ENCODE results near the gene COPS6.
A peak's percentile ranks its signal among the peaks of the same experiment; 100 is the strongest.
"Not testable (repeated sequence)": the region's sequence is repeated elsewhere in the genome, so short reads cannot be mapped to it uniquely, and the experiment has no call there.

The COPS6 gene

GRCh38 chr7:100128637-100128963 is 39.8 kb downstream of the COPS6 start:
- in situ Hi-C loops (cut with MboI; ENCODE audit: low sequenced_read_pairs, unreplicated experiment), result no loop called here
- no peak for TF ChIP-seq CTCF (IDR thresholded peaks at IDR 0.05; ENCODE audit: borderline replicate concordance, control extremely low read depth, extremely low read depth, insufficient read depth, missing control alignments)
- DNase-seq (ENCODE audit: low spot score), result no peak

- DNase-seq (ENCODE audit: low spot score), result not testable (repeated sequence)
- in situ Hi-C loops (cut with MboI; ENCODE audit: low sequenced_read_pairs, unreplicated experiment), result loop anchor here (10.0 kb wide), 1 partner anchor 275 kb away; no protein-coding TSS in a partner anchor
Observed at GRCh38 chr7:100130220-100130607, 41.4 kb downstream of the COPS6 start.

- peak; percentile 84 for DNase-seq (ENCODE audit: low spot score)
- TF ChIP-seq CTCF (IDR thresholded peaks at IDR 0.05; ENCODE audit: borderline replicate concordance, control extremely low read depth, extremely low read depth, insufficient read depth, missing control alignments), result peak; percentile 98
- in situ Hi-C loops (cut with MboI; ENCODE audit: low sequenced_read_pairs, unreplicated experiment), result loop anchor here (10.0 kb wide), 1 partner anchor 274 kb away; no protein-coding TSS in a partner anchor
Observed at GRCh38 chr7:100130608-100131453, 42.1 kb downstream of the COPS6 start.

GRCh38 chr7:100132126-100132525 is 43.4 kb downstream of the COPS6 start:
- TF ChIP-seq CTCF (IDR thresholded peaks at IDR 0.05; ENCODE audit: borderline replicate concordance, control extremely low read depth, extremely low read depth, insufficient read depth, missing control alignments), result no peak
- in situ Hi-C loops (cut with MboI; ENCODE audit: low sequenced_read_pairs, unreplicated experiment), result loop anchor here (10.0 kb wide), 1 partner anchor 273 kb away; no protein-coding TSS in a partner anchor
- DNase-seq (ENCODE audit: low spot score), result no peak

GRCh38 chr7:100132697-100133151 is 44.0 kb downstream of the COPS6 start:
- peak; percentile 84 for TF ChIP-seq CTCF (IDR thresholded peaks at IDR 0.05; ENCODE audit: borderline replicate concordance, control extremely low read depth, extremely low read depth, insufficient read depth, missing control alignments)
- in situ Hi-C loops (cut with MboI; ENCODE audit: low sequenced_read_pairs, unreplicated experiment), result loop anchor here (10.0 kb wide), 1 partner anchor 272 kb away; no protein-coding TSS in a partner anchor
- DNase-seq (ENCODE audit: low spot score), result peak; percentile 83

- DNase-seq (ENCODE audit: low spot score), result no peak
- in situ Hi-C loops (cut with MboI; ENCODE audit: low sequenced_read_pairs, unreplicated experiment), result loop anchor here (10.0 kb wide), 1 partner anchor 267 kb away; no protein-coding TSS in a partner anchor
- TF ChIP-seq CTCF (IDR thresholded peaks at IDR 0.05; ENCODE audit: borderline replicate concordance, control extremely low read depth, extremely low read depth, insufficient read depth, missing control alignments), result no peak
Observed at GRCh38 chr7:100137851-100138760, 49.3 kb downstream of the COPS6 start.

Data from GM13976 (cell line).